Pulmonary artery endothelial cell (primary cell): ENCODE data around the gene OR6M1. TPM values are rescaled to one million over a fixed set of nuclear protein-coding genes. Genes with fewer than 3 reads are reported as not detected.

Experiments
- DNase-seq: peaks from one replicate; pipeline ENCODE4 v3.0.0-alpha.2; 2011; ENCODE audit warnings: low read depth, low spot score
- total RNA-seq: library from RNA; depleted of rRNA; stranded (reverse); fragments of >200 nt; gene quantifications from 2 replicates; pipeline ENCODE4 v1.2.3, GENCODE V29; 2014

OR6M1 gene
- total RNA-seq, 1 donor from 2014 or later = not detected

GRCh38 chr11:123775715-123776549, 30.2 kb downstream of the OR6M1 start:
- DNase-seq = no peak

GRCh38 chr11:123775289-123775688, 30.9 kb downstream of the OR6M1 start:
- DNase-seq = no peak

- no peak for DNase-seq
Observed at GRCh38 chr11:123773959-123774358, 32.2 kb downstream of the OR6M1 start.

GRCh38 chr11:123773026-123773425, 33.1 kb downstream of the OR6M1 start:
- no peak for DNase-seq

DNA sequence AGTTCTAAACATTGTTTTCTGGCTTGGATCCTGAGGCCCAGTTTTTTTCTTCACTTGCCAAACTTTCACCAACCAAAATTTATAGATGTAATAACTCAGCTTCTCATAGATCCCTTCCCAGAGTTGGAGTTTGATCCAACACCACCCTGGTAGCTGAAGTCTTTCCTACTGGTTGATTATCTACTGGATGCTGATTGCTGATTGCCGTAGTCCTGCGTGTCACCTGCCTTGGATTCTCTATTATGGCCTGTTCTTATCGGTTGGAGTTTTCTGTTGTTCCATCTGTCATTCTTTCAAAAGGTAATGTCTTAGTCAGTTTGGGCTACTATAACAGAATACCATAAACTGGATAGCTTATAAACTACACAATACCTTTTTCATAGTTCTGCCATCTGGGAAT, 34.5 kb downstream of the OR6M1 start:
- no peak for DNase-seq

GRCh38 chr11:123770712-123771111, 35.4 kb downstream of the OR6M1 start:
- no peak for DNase-seq

DNA sequence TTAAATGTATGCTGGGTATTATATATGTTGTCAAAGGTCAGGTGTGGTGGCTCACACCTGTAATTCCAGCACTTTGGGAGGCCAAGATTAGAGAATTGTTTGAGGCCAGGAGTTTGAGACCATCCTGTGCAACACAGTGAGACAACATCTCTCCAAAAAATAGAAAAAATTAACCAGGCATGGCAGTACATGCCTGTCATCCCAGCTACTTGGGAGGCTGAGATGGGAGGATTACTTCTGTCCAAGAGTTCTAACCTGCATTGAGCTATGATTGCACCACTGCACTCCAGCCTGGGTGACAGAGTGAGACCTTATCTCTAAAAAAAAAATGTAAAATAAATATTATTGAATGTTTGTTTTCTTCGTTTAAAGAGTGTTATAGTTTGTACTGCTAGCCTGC, 40.5 kb downstream of the OR6M1 start:
- DNase-seq = no peak

GRCh38 chr11:123762422-123762821, 43.7 kb downstream of the OR6M1 start:
- DNase-seq = no peak

DNA sequence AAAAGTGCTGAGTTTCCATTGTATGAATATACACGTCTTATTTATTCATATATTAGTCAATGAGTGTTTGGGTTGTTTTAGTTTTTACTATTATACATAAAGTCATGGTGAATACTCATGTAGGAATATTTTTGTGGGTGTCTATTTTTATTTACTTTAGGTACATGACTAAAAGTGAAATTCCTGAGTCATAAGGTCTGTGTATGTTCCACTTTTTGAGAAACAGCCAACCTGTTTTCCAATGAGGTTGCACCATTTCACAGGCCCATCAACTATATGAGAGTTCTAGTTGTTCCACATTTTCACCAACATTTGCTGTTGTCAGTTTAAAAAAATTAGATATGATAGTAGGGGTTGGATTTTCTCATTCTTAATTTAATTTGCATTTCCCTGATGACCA, 45.3 kb downstream of the OR6M1 start:
- DNase-seq = no peak

- DNase-seq = no peak
Observed at GRCh38 chr11:123757976-123758375, 48.2 kb downstream of the OR6M1 start.

DNA sequence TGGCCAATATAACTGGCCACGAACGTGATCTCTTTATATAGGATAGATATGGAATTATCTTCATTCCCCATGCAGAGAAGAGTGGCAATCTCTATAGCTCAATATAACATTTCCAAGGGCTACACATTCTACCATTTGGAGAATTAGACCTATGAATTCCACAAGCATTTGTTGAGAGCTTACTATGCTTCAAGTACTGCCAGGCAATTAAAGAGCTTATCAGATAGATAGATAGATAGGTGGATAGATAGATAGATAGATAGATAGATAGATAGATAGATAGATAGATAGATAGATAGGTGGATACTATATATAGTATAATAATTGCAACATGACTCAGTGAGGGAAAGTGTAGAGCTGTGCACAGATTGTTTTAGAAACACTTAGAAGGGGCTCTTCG, 50.3 kb downstream of the OR6M1 start:
- DNase-seq = no peak

Other genes starting within 250 kb of the OR6M1 start
- 0.13 and 0.39 TPM in 2 replicates for gene SCN3B, start 151.7 kb downstream of the OR6M1 start, total RNA-seq
- 8.5 and 11.3 TPM in 2 replicates for gene ZNF202, start 64.7 kb downstream of the OR6M1 start, total RNA-seq
- gene OR6X1, start 51.8 kb downstream of the OR6M1 start, total RNA-seq = not detected in 2 replicates
- not detected in 2 replicates for gene TMEM225, start 79.3 kb upstream of the OR6M1 start, total RNA-seq
- gene OR8D4, start 95.8 kb upstream of the OR6M1 start, total RNA-seq = 0.04 TPM in 1 of 2 replicates, not detected in the other
- gene OR4D5, start 133.3 kb upstream of the OR6M1 start, total RNA-seq = not detected in 2 replicates
- gene OR6T1, start 137.5 kb upstream of the OR6M1 start, total RNA-seq = not detected in 2 replicates
- gene OR10S1, start 171.4 kb upstream of the OR6M1 start, total RNA-seq = not detected in 2 replicates
- not detected in 2 replicates for gene OR10G6, start 188.8 kb upstream of the OR6M1 start, total RNA-seq
- 0.11 TPM in 1 of 2 replicates, not detected in the other for gene OR10G4, start 206.6 kb upstream of the OR6M1 start, total RNA-seq
- gene OR10G9, start 216.7 kb upstream of the OR6M1 start, total RNA-seq = not detected in 2 replicates
- not detected in 2 replicates for gene OR10G8, start 220.4 kb upstream of the OR6M1 start, total RNA-seq
- not detected in 2 replicates for gene OR10G7, start 235.0 kb upstream of the OR6M1 start, total RNA-seq